ENCODE results near the gene ZC3H7B.
A peak's percentile ranks its signal among the peaks of the same experiment; 100 is the strongest.
"Not testable (repeated sequence)": the region's sequence is repeated elsewhere in the genome, so short reads cannot be mapped to it uniquely, and the experiment has no call there.

The ZC3H7B gene

GRCh38 chr22:41286639-41287091 is 14.7 kb upstream of the ZC3H7B start:
- peak; percentile 15 for DNase-seq (ENCODE audit: low read depth)

- no peak for DNase-seq (ENCODE audit: low read depth)
Measured at GRCh38 chr22:41288245-41288946, 12.9 kb upstream of the ZC3H7B start.

- DNase-seq (ENCODE audit: low read depth), result no peak
Measured at GRCh38 chr22:41289671-41290070, 11.7 kb upstream of the ZC3H7B start.

GRCh38 chr22:41290262-41291221 is 10.8 kb upstream of the ZC3H7B start:
- no peak for DNase-seq (ENCODE audit: low read depth)

- not testable (repeated sequence) for DNase-seq (ENCODE audit: low read depth)
Measured at GRCh38 chr22:41294816-41295215, 6.5 kb upstream of the ZC3H7B start.

- no peak for DNase-seq (ENCODE audit: low read depth)
Measured at GRCh38 chr22:41296826-41297667, 4.3 kb upstream of the ZC3H7B start.

- DNase-seq (ENCODE audit: low read depth), result no peak
Measured at GRCh38 chr22:41300661-41301060, 664 bp upstream of the ZC3H7B start.

GRCh38 chr22:41302021-41302767 is 869 bp downstream of the ZC3H7B start:
- DNase-seq (ENCODE audit: low read depth), result no peak

- DNase-seq (ENCODE audit: low read depth), result no peak
Measured at GRCh38 chr22:41302811-41303210, 1.5 kb downstream of the ZC3H7B start.

GRCh38 chr22:41305646-41306045 is 4.3 kb downstream of the ZC3H7B start:
- DNase-seq (ENCODE audit: low read depth), result no peak

GRCh38 chr22:41308054-41308453 is 6.7 kb downstream of the ZC3H7B start:
- no peak for DNase-seq (ENCODE audit: low read depth)

- DNase-seq (ENCODE audit: low read depth), result no peak
Measured at GRCh38 chr22:41308544-41308947, 7.2 kb downstream of the ZC3H7B start.

GRCh38 chr22:41310336-41310735 is 9.0 kb downstream of the ZC3H7B start:
- no peak for DNase-seq (ENCODE audit: low read depth)

GRCh38 chr22:41311487-41311886 is 10.2 kb downstream of the ZC3H7B start:
- DNase-seq (ENCODE audit: low read depth), result no peak

- no peak for DNase-seq (ENCODE audit: low read depth)
Measured at GRCh38 chr22:41314821-41315220, 13.5 kb downstream of the ZC3H7B start.

GRCh38 chr22:41315586-41315985 is 14.3 kb downstream of the ZC3H7B start:
- no peak for DNase-seq (ENCODE audit: low read depth)

GRCh38 chr22:41320416-41321240 is 19.3 kb downstream of the ZC3H7B start:
- DNase-seq (ENCODE audit: low read depth), result no peak

GRCh38 chr22:41324821-41325528 is 23.6 kb downstream of the ZC3H7B start:
- no peak for DNase-seq (ENCODE audit: low read depth)

- no peak for DNase-seq (ENCODE audit: low read depth)
Measured at GRCh38 chr22:41327124-41327523, 25.8 kb downstream of the ZC3H7B start.

- no peak for DNase-seq (ENCODE audit: low read depth)
Measured at GRCh38 chr22:41330169-41330568, 28.8 kb downstream of the ZC3H7B start.

Data from stimulated activated CD8-positive, alpha-beta memory T cell treated with anti-CD3 and anti-CD28 coated beads, Interleukin-12 subunit alpha, Interleukin-12 subunit beta, amount 100 ng/mL, for 1 hour (primary cell).